HEK293 (cell line): ENCODE data around the gene PLEKHA8.

Source experiments
- BCL6B ChIP-seq: fragments of 450-650 bp; formaldehyde crosslinking; IDR thresholded peaks from 2 replicates; pipeline ENCODE4 v1.5.1; 2017; ENCODE audit warnings: missing biosample characterization, missing genetic modification characterization
- HOXD13 ChIP-seq: sonication (generic); formaldehyde crosslinking; IDR thresholded peaks from 2 replicates; pipeline ENCODE4 v1.8.0; 2022; ENCODE audit warnings: missing genetic modification reagents, borderline replicate concordance
- KLF9 ChIP-seq: fragments of 450-650 bp; formaldehyde crosslinking; IDR thresholded peaks from 2 replicates; pipeline ENCODE4 v1.5.1; 2016; ENCODE audit warnings: missing biosample characterization, missing genetic modification characterization, low read depth
- MZF1 ChIP-seq: fragments of 450-650 bp; formaldehyde crosslinking; IDR thresholded peaks from 2 replicates; pipeline ENCODE4 v1.5.1; 2017; ENCODE audit warnings: missing biosample characterization, missing genetic modification characterization, borderline replicate concordance
- TCF7L2 ChIP-seq: IDR thresholded peaks from 2 replicates; pipeline ENCODE4 v1.6.1; 2011; ENCODE audit warnings: low read depth, mild to moderate bottlenecking, inconsistent platforms, low read length, moderate library complexity, borderline replicate concordance
- YY2 ChIP-seq: fragments of 450-650 bp; formaldehyde crosslinking; IDR thresholded peaks from 2 replicates; pipeline ENCODE4 v1.5.1; 2016; ENCODE audit warnings: missing biosample characterization, missing genetic modification characterization
- ZBTB10 ChIP-seq: fragments of 450-650 bp; formaldehyde crosslinking; IDR thresholded peaks from 2 replicates; pipeline ENCODE4 v1.5.1; 2016; ENCODE audit warnings: missing biosample characterization, missing genetic modification characterization
- ZBTB20 ChIP-seq: fragments of 450-650 bp; formaldehyde crosslinking; IDR thresholded peaks from 2 replicates; pipeline ENCODE4 v1.5.1; 2016; ENCODE audit warnings: missing biosample characterization, missing genetic modification characterization
- ZFP41 ChIP-seq: fragments of 450-650 bp; formaldehyde crosslinking; IDR thresholded peaks from 2 replicates; pipeline ENCODE4 v1.5.1; 2016; ENCODE audit warnings: missing biosample characterization, missing genetic modification characterization, borderline replicate concordance
- ZNF292 ChIP-seq: fragments of 450-650 bp; formaldehyde crosslinking; IDR thresholded peaks from 2 replicates; pipeline ENCODE4 v1.5.1; 2016; ENCODE audit warnings: low read depth, missing biosample characterization, missing genetic modification characterization, borderline replicate concordance
- ZNF416 ChIP-seq: fragments of 450-650 bp; formaldehyde crosslinking; IDR thresholded peaks from 2 replicates; pipeline ENCODE4 v1.5.1; 2016; ENCODE audit warnings: missing biosample characterization, missing genetic modification characterization
- ZNF473 ChIP-seq: fragments of 450-650 bp; formaldehyde crosslinking; IDR thresholded peaks from 2 replicates; pipeline ENCODE4 v1.5.1; 2017; ENCODE audit warnings: missing biosample characterization, missing genetic modification characterization
- ZNF513 ChIP-seq: fragments of 450-650 bp; IDR thresholded peaks from 2 replicates; pipeline ENCODE4 v1.5.1; 2018; ENCODE audit warnings: missing biosample characterization, missing genetic modification characterization
- ZNF529 ChIP-seq: fragments of 450-650 bp; formaldehyde crosslinking; IDR thresholded peaks from 2 replicates; pipeline ENCODE4 v1.5.1; 2017; ENCODE audit warnings: missing genetic modification characterization, missing biosample characterization; ENCODE audit not compliant: insufficient replicate concordance
- ZNF549 ChIP-seq: fragments of 450-650 bp; IDR thresholded peaks from 2 replicates; pipeline ENCODE4 v1.5.1; 2018; ENCODE audit warnings: missing biosample characterization, missing genetic modification characterization, mild to moderate bottlenecking, inconsistent platforms, moderate library complexity
- ZNF610 ChIP-seq: fragments of 450-650 bp; formaldehyde crosslinking; IDR thresholded peaks from 2 replicates; pipeline ENCODE4 v1.5.1; 2016; ENCODE audit warnings: missing biosample characterization, missing genetic modification characterization, borderline replicate concordance
- ZNF624 ChIP-seq: fragments of 450-650 bp; formaldehyde crosslinking; IDR thresholded peaks from 2 replicates; pipeline ENCODE4 v1.5.1; 2017; ENCODE audit warnings: missing biosample characterization, missing genetic modification characterization
- ZNF664 ChIP-seq: fragments of 450-650 bp; formaldehyde crosslinking; IDR thresholded peaks from 2 replicates; pipeline ENCODE4 v1.5.1; 2016; ENCODE audit warnings: missing biosample characterization, missing genetic modification characterization
- ZNF670 ChIP-seq: fragments of 450-650 bp; formaldehyde crosslinking; IDR thresholded peaks from 2 replicates; pipeline ENCODE4 v1.5.1; 2016; ENCODE audit warnings: missing biosample characterization, missing genetic modification characterization, low read depth
- ZNF692 ChIP-seq: fragments of 450-650 bp; formaldehyde crosslinking; IDR thresholded peaks from 2 replicates; pipeline ENCODE4 v1.5.1; 2016; ENCODE audit warnings: missing biosample characterization, missing genetic modification characterization
- ZSCAN16 ChIP-seq: fragments of 450-650 bp; formaldehyde crosslinking; IDR thresholded peaks from 2 replicates; pipeline ENCODE4 v1.5.1; 2016; ENCODE audit warnings: missing biosample characterization, missing genetic modification characterization
- ZXDB ChIP-seq: fragments of 450-650 bp; formaldehyde crosslinking; IDR thresholded peaks from 2 replicates; pipeline ENCODE4 v1.5.1; 2016; ENCODE audit warnings: missing biosample characterization, missing genetic modification characterization
- TF ChIP-seq, protein P1 (sequence below): fragments of 450-650 bp; formaldehyde crosslinking; IDR thresholded peaks from 2 replicates; pipeline ENCODE4 v1.5.1; 2016; ENCODE audit warnings: missing biosample characterization, missing genetic modification characterization, borderline replicate concordance
- TF ChIP-seq, protein P2 (sequence below): fragments of 450-650 bp; formaldehyde crosslinking; IDR thresholded peaks from 2 replicates; pipeline ENCODE4 v1.5.1; 2016; ENCODE audit warnings: missing biosample characterization, missing genetic modification characterization

PLEKHA8 gene

DNA sequence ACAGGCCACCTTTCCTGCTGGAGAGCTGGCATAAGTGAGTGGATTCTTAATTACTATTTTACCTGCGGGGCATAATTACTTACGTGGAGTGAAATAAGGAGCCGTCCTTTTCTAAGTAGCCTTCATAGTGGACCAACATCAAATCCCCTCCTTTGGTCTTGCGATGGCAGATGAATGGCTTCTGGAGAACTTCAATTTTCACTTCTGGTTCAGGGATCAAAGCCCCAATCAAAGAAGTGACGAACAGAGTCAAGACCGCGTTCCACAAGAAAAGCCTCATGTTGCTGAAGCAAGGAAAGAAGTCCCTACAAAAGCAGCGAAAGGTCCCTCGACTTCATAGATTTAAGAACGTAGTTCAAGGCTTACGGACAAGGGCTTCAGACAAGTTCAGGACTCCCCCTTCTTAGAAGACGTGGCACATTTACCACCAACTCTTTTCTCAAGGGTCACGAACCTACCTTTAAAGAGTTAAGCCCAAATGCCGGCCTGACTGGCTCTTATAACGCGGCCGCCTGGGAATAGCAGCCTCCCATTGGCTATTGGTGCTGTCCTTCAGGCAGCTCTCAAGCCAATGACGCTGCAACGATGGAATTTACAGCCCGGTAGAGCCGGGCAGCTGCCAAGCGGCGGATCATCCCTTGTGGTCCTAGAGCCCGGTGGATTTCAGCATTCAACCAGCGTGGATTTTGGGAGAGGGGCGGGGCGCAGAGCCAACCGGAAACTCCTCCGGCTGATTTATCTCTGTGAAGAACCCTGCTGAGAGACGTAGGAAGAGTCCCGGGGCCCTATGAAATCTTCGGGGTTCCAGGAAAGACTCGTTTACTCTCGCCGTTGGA, 1.8 kb upstream of the PLEKHA8 start, which contains the start of gene FKBP14 (continued):
- peak; percentile 32; the same call in 1 of the 2 replicates for TF ChIP-seq ZNF692 (tag by site-specific recombination)
- TF ChIP-seq KLF9 (tag by site-specific recombination), result peak; percentile 70; the same call in 1 of the 2 replicates
- TF ChIP-seq ZNF664 (tag by site-specific recombination), result no peak
- no peak for TF ChIP-seq ZFP41
- no peak for TF ChIP-seq BCL6B (tag by site-specific recombination)
- no peak for TF ChIP-seq MZF1
- TF ChIP-seq, protein P1, sequence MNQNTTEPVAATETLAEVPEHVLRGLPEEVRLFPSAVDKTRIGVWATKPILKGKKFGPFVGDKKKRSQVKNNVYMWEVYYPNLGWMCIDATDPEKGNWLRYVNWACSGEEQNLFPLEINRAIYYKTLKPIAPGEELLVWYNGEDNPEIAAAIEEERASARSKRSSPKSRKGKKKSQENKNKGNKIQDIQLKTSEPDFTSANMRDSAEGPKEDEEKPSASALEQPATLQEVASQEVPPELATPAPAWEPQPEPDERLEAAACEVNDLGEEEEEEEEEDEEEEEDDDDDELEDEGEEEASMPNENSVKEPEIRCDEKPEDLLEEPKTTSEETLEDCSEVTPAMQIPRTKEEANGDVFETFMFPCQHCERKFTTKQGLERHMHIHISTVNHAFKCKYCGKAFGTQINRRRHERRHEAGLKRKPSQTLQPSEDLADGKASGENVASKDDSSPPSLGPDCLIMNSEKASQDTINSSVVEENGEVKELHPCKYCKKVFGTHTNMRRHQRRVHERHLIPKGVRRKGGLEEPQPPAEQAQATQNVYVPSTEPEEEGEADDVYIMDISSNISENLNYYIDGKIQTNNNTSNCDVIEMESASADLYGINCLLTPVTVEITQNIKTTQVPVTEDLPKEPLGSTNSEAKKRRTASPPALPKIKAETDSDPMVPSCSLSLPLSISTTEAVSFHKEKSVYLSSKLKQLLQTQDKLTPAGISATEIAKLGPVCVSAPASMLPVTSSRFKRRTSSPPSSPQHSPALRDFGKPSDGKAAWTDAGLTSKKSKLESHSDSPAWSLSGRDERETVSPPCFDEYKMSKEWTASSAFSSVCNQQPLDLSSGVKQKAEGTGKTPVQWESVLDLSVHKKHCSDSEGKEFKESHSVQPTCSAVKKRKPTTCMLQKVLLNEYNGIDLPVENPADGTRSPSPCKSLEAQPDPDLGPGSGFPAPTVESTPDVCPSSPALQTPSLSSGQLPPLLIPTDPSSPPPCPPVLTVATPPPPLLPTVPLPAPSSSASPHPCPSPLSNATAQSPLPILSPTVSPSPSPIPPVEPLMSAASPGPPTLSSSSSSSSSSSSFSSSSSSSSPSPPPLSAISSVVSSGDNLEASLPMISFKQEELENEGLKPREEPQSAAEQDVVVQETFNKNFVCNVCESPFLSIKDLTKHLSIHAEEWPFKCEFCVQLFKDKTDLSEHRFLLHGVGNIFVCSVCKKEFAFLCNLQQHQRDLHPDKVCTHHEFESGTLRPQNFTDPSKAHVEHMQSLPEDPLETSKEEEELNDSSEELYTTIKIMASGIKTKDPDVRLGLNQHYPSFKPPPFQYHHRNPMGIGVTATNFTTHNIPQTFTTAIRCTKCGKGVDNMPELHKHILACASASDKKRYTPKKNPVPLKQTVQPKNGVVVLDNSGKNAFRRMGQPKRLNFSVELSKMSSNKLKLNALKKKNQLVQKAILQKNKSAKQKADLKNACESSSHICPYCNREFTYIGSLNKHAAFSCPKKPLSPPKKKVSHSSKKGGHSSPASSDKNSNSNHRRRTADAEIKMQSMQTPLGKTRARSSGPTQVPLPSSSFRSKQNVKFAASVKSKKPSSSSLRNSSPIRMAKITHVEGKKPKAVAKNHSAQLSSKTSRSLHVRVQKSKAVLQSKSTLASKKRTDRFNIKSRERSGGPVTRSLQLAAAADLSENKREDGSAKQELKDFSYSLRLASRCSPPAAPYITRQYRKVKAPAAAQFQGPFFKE (tag by site-specific recombination), result no peak
- peak; percentile 100; the same call in 1 of the 2 replicates for TF ChIP-seq ZBTB20 (tag by site-specific recombination)
- no peak for TF ChIP-seq ZNF292 (tag by site-specific recombination)
- no peak for TF ChIP-seq ZNF670
- no peak for TF ChIP-seq TCF7L2
- no peak for TF ChIP-seq YY2 (tag by site-specific recombination)
- TF ChIP-seq ZNF416 (tag by site-specific recombination), result no peak
- TF ChIP-seq ZSCAN16 (tag by site-specific recombination), result no peak
- peak; percentile 91 for TF ChIP-seq HOXD13 (CRISPR knock-in tag)
- TF ChIP-seq ZNF549 (tag by site-specific recombination), result no peak
- TF ChIP-seq ZNF610 (tag by site-specific recombination), result no peak
- TF ChIP-seq ZNF624 (tag by site-specific recombination), result no peak
- TF ChIP-seq ZXDB (tag by site-specific recombination), result peak; percentile 54; the same call in 1 of the 2 replicates
- TF ChIP-seq ZNF513 (tag by site-specific recombination), result no peak
- no peak for TF ChIP-seq ZNF473 (tag by site-specific recombination)
- TF ChIP-seq, protein P2, sequence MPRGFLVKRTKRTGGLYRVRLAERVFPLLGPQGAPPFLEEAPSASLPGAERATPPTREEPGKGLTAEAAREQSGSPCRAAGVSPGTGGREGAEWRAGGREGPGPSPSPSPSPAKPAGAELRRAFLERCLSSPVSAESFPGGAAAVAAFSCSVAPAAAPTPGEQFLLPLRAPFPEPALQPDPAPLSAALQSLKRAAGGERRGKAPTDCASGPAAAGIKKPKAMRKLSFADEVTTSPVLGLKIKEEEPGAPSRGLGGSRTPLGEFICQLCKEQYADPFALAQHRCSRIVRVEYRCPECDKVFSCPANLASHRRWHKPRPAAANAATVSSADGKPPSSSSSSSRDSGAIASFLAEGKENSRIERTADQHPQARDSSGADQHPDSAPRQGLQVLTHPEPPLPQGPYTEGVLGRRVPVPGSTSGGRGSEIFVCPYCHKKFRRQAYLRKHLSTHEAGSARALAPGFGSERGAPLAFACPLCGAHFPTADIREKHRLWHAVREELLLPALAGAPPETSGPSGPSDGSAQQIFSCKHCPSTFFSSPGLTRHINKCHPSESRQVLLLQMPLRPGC (tag by site-specific recombination), result no peak
- no peak for TF ChIP-seq ZBTB10 (tag by site-specific recombination)
- no peak for TF ChIP-seq ZNF529
